GM12891 (cell line): ENCODE measurements around the gene SMIM36.

Experiments used
- POLR2AphosphoS5 ChIP-seq: IDR thresholded peaks from 2 replicates; pipeline ENCODE4 v1.6.1; 2011; ENCODE audit warnings: low read depth, low read length, control low read depth
- TAF1 ChIP-seq: IDR thresholded peaks from 2 replicates; pipeline ENCODE4 v1.6.1; 2011; ENCODE audit warnings: low read depth, low read length, control low read depth

GRCh38 chr17:55546991-55547664, 35.9 kb upstream of the SMIM36 start:
- TF ChIP-seq POLR2AphosphoS5 = no peak
- TF ChIP-seq TAF1 = no peak
